Retinal pigment epithelial cell (primary cell): ENCODE results near the gene PPM1A.

Experiments
- DNase-seq: peaks from one replicate; pipeline ENCODE4 v3.0.0-alpha.2; 2010; ENCODE audit warnings: low read depth
- H3K4me3 ChIP-seq: 2 replicates; pipeline ENCODE4 v1.5.1; 2011; ENCODE audit warnings: mild to moderate bottlenecking, low read length, control low read depth, moderate library complexity
- CTCF ChIP-seq: conservative IDR thresholded peaks from 2 replicates; pipeline ENCODE4 v1.5.1; 2011; ENCODE audit warnings: low read depth, low read length, control low read depth, inconsistent platforms

The PPM1A gene

GRCh38 chr14:60249321-60250256 is 568 bp downstream of the PPM1A start:
- TF ChIP-seq CTCF, result no peak
- H3K4me3 ChIP-seq, result peak overlapping the region; percentile 81
- no peak for DNase-seq

- peak overlapping the region; percentile 81 for H3K4me3 ChIP-seq
- DNase-seq, result no peak
- no peak for TF ChIP-seq CTCF
Observed at GRCh38 chr14:60250257-60251035, 1.4 kb downstream of the PPM1A start.

GRCh38 chr14:60251877-60252276 is 2.9 kb downstream of the PPM1A start:
- no peak overlapping the region for H3K4me3 ChIP-seq
- DNase-seq, result no peak
- TF ChIP-seq CTCF, result no peak

- no peak overlapping the region for H3K4me3 ChIP-seq
- DNase-seq, result no peak
- no peak for TF ChIP-seq CTCF
Observed at GRCh38 chr14:60252630-60253029, 3.6 kb downstream of the PPM1A start.

- DNase-seq, result no peak
- no peak overlapping the region for H3K4me3 ChIP-seq
- TF ChIP-seq CTCF, result no peak
Observed at GRCh38 chr14:60253649-60254048, 4.6 kb downstream of the PPM1A start.

- TF ChIP-seq CTCF, result no peak
- H3K4me3 ChIP-seq, result no peak overlapping the region
- no peak for DNase-seq
Observed at GRCh38 chr14:60254176-60254575, 5.2 kb downstream of the PPM1A start.
